DOHH2 (cell line): ENCODE results near the gene TBC1D2B.

Source experiments
- EZH2phosphoT487 ChIP-seq: fragments of 200-600 bp; sonication (generic); IDR thresholded peaks from 2 replicates; pipeline ENCODE4 v1.6.1; 2017; ENCODE audit warnings: borderline replicate concordance, mild to moderate bottlenecking, antibody characterized with exemption, low read length, moderate library complexity, mixed read lengths
- TF ChIP-seq, protein P1 (sequence below): fragments of 200-600 bp; sonication (generic); IDR thresholded peaks from one replicate; pipeline ENCODE4 v1.5.1; 2014; ENCODE audit warnings: antibody characterized with exemption, mild to moderate bottlenecking, low read depth, low read length; ENCODE audit not compliant: poor library complexity, severe bottlenecking

DNA sequence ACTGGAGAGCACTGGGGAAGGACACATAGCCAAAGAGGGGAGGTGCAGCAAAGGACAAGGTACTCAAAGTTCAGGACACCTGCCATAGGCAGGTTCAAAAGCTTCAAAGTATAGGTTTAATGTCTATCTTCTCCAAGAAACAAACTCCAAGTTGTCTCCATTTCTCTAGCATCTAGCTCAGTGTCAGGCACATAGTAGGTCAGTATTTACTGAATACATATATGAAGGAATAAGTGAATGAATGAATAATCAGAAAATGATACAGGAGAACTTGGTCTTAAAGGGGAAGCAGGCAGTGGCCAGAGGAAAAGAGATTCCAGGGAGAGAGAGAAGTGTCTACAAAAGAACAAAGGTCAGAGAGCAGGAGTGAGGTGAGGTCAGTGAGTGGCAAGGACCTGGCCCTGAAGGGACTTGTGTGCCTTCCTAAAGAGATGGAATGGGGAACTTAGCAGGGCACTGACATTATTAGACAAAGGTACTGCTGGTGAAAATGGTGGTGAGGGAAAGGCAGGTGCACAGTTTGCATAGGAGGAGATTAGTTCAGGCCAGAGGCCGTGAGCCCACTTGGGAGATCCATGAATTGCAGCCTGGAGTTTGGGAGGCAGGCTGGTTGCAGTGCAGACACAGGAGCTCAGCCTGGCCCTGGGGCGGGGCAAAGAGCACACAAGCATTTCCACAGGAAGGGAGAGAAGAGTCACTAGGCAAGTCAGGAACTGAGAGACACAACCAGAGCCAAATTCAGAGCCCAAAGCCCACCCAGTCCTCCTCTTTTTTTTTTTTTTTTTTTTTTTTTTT is 21.4 kb downstream of the TBC1D2B start:
- TF ChIP-seq, protein P1, sequence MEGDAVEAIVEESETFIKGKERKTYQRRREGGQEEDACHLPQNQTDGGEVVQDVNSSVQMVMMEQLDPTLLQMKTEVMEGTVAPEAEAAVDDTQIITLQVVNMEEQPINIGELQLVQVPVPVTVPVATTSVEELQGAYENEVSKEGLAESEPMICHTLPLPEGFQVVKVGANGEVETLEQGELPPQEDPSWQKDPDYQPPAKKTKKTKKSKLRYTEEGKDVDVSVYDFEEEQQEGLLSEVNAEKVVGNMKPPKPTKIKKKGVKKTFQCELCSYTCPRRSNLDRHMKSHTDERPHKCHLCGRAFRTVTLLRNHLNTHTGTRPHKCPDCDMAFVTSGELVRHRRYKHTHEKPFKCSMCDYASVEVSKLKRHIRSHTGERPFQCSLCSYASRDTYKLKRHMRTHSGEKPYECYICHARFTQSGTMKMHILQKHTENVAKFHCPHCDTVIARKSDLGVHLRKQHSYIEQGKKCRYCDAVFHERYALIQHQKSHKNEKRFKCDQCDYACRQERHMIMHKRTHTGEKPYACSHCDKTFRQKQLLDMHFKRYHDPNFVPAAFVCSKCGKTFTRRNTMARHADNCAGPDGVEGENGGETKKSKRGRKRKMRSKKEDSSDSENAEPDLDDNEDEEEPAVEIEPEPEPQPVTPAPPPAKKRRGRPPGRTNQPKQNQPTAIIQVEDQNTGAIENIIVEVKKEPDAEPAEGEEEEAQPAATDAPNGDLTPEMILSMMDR, result no peak
- TF ChIP-seq EZH2phosphoT487, result no peak
